Measurements from ENCODE around the gene ANTXR1. TPM values are rescaled to one million over a fixed set of nuclear protein-coding genes. Genes with fewer than 3 reads are reported as not detected.

Gene ANTXR1
- total RNA-seq, 4 donors from 2014 or later: 7.1 to 101 (median 15.8) TPM

DNA sequence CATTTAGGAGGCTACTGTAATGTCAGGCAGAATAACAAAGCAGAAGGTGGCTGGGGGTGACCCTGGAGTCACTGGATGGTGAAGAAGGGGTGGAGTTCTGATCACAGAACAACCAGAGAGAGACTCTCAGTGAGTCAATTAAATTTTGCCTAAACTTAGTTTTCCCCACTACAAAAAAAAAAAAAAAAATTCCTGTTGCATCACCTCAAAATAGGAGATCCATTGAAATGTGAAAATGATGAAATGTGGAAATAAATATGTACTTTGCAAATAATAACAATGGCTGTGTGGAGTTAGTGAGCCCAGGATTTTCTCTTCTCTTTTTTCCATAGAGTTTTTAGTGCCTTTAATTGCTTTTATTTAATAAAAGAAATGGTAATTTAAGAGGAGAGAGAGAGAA is 208.5 kb downstream of the ANTXR1 start:
- no peak overlapping the region for H3K4me3 ChIP-seq
- intact Hi-C loops (cut with DNase I; ENCODE audit: low total_unique reads): no loop called here
- no peak for DNase-seq
- no peaks in the 10 kb centered on the region for H3K27me3 ChIP-seq
- in situ Hi-C loops (cut with MboI; ENCODE audit: low pct_ligation_motif_present in 1 of 4, low pct_unique_long_range_greater_than_20kb in 1 of 4, low sequenced_read_pairs in 3 of 4): no loop called here
- H3K4me1 ChIP-seq: peaks cover 8 to 31% (median 21%) of the 10 kb centered on the region in 4 donors
- peak overlapping the region in 3 of 4 donors; percentile 63 to 74 (median 68) for H3K27ac ChIP-seq
- H3K36me3 ChIP-seq: no peaks in the 10 kb centered on the region
- no peaks in the 10 kb centered on the region for H3K9me3 ChIP-seq
- TF ChIP-seq, protein P1, sequence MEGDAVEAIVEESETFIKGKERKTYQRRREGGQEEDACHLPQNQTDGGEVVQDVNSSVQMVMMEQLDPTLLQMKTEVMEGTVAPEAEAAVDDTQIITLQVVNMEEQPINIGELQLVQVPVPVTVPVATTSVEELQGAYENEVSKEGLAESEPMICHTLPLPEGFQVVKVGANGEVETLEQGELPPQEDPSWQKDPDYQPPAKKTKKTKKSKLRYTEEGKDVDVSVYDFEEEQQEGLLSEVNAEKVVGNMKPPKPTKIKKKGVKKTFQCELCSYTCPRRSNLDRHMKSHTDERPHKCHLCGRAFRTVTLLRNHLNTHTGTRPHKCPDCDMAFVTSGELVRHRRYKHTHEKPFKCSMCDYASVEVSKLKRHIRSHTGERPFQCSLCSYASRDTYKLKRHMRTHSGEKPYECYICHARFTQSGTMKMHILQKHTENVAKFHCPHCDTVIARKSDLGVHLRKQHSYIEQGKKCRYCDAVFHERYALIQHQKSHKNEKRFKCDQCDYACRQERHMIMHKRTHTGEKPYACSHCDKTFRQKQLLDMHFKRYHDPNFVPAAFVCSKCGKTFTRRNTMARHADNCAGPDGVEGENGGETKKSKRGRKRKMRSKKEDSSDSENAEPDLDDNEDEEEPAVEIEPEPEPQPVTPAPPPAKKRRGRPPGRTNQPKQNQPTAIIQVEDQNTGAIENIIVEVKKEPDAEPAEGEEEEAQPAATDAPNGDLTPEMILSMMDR (IDR thresholded peaks at IDR 0.05): no peak
- TF ChIP-seq POLR2AphosphoS5 (IDR thresholded peaks at IDR 0.05): no peak
- TF ChIP-seq EP300 (IDR thresholded peaks at IDR 0.05; ENCODE audit: low read depth): no peak
- TF ChIP-seq POLR2A (IDR thresholded peaks at IDR 0.05): no peak

DNA sequence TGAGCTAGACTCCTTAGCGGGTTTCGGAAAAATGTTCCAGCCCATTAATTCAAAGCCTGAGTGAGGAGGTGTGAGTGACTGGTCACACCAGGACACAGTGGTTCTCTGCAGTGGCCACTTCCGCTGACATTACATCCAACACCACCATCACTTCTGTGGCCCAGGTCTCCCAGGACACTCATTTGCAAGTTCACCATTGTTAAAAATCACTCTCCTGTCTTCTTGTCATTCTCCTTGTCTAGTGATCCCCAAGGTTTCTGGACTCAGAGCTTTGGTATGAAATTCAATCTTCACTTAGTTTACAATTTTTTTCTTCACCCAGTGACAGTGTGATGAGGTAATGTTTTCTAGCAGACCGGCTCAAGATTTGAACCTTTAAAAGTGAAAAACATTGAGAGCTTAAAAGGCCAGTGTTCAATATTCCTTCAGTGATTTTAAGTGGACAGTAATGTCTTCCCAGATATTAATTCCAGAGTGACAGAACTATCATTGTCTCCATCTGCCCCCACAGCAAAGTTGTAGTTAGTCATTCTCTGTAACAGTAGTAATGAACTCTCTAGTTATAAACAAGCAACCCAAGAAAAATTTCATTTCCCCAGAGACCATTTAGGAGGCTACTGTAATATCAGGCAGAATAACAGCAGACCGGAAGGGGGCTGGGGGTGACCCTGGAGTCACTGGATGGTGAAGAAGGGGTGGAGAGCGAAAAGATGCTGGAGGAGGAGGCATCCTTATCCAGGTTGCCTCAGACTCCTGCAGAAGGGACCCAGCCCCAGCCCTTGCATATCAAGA is 209.2 kb downstream of the ANTXR1 start:
- Histone ChIP-seq H3K4me1 (peaks cover 8 to 31% (median 21%) of the 10 kb centered on the region in 4 donors), H3K27ac (peak overlapping the region; percentile 63 to 74 (median 71)), H3K9me3 (no peaks in the 10 kb centered on the region), H3K36me3 (no peaks in the 10 kb centered on the region), H3K4me3 (no peak overlapping the region), H3K27me3 (no peaks in the 10 kb centered on the region)
- no peak for DNase-seq
- intact Hi-C loops (cut with DNase I; ENCODE audit: low total_unique reads) (no loop called here), in situ Hi-C loops (cut with MboI; ENCODE audit: low pct_ligation_motif_present in 1 of 4, low pct_unique_long_range_greater_than_20kb in 1 of 4, low sequenced_read_pairs in 3 of 4) (no loop called here)
- TF ChIP-seq, protein P1 (IDR thresholded peaks at IDR 0.05): no peak
- WGBS, 2 donors (ENCODE audit: low coverage in 1 of 2): 80 to 86% methylated on average over 6 of the region's 6 CpGs

DNA sequence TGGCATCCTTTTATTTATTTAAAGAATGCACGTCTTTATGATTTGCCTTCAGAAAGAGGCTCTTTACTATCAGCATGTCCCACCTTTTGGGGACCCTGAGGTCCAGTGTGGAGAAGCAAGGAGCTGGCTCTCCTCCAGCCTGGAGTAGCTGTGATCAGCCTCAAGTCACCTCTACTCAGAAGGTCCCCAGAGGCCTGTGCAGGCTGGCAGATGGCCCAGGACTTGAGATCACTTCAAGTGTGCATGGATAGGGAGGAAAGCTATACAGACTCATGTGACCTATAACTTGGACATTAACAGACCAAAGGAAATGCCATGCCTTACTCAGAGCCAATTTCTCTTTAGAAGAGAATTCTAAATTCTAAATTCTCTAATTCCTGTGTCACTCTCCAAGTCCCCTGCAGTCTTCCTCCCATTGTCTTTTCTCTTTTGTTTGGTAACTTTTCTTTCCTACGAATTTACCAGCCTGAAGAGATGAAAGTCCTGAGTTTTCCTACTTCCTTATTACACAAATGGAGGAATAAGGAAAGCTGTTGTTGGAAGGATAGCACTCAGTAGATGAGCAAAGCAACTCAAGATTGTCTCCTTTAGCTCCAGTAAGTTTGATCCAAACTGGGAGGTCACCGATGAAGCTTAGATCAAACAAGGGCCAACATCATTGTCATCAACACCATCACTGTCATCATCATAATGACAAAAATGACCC is 210.1 kb downstream of the ANTXR1 start:
- Histone ChIP-seq H3K9me3 (no peaks in the 10 kb centered on the region), H3K36me3 (no peaks in the 10 kb centered on the region), H3K4me1 (peaks cover 8 to 31% (median 21%) of the 10 kb centered on the region in 4 donors), H3K27ac (peak overlapping the region; percentile 63 to 74 (median 71)), H3K4me3 (no peak overlapping the region), H3K27me3 (no peaks in the 10 kb centered on the region)
- TF ChIP-seq POLR2A (IDR thresholded peaks at IDR 0.05): no peak
- no peak for TF ChIP-seq POLR2AphosphoS5 (IDR thresholded peaks at IDR 0.05)
- TF ChIP-seq, protein P1 (IDR thresholded peaks at IDR 0.05): no peak
- TF ChIP-seq EP300 (IDR thresholded peaks at IDR 0.05; ENCODE audit: low read depth): no peak
- DNase-seq: peak; percentile 30
- WGBS, 2 donors (ENCODE audit: low coverage in 1 of 2): 55 to 67% methylated on average over 2 to 3 of the region's 3 CpGs
- in situ Hi-C loops (cut with MboI; ENCODE audit: low pct_ligation_motif_present in 1 of 4, low pct_unique_long_range_greater_than_20kb in 1 of 4, low sequenced_read_pairs in 3 of 4): no loop called here
- intact Hi-C loops (cut with DNase I; ENCODE audit: low total_unique reads): no loop called here

DNA sequence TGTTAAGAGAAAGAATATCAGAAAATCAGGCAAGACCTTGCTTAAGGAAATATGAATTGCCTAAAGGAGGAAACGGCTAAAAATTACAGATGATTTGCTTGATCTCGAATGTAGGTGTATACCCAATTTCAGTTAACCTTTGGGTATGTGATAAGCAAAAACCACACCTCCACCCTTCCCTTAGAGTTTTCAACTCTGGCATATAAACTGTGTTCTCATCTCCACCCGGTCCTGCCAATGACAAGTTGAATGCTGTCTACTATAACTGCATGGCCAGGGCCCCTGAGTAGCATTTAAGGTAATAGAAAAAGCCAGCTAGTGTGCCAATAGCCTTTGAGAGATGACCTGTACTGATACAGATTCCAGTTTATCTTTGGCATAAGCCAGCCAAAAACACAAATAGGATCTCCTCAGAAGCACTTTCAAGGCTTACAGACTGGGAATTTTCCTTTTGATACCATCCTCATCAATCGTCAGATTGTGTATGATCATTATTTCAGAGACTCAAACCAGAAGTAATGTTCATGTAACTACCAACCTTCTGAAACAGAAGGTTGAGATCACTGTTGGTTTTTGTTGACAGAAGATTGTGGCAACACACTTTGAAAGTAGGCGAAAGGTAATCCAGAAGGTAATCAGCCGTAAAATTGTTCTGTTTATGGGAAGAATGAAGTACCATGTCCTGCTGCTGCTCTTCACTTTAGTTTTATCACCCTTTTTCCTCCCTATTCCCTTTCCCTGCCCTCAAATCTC is 211.0 kb downstream of the ANTXR1 start:
- H3K9me3 ChIP-seq: no peaks in the 10 kb centered on the region
- no peak for DNase-seq
- no peak for TF ChIP-seq POLR2A (IDR thresholded peaks at IDR 0.05)
- TF ChIP-seq POLR2AphosphoS5 (IDR thresholded peaks at IDR 0.05): no peak
- TF ChIP-seq EP300 (IDR thresholded peaks at IDR 0.05; ENCODE audit: low read depth): no peak
- TF ChIP-seq, protein P1 (IDR thresholded peaks at IDR 0.05): no peak
- in situ Hi-C loops (cut with MboI; ENCODE audit: low pct_ligation_motif_present in 1 of 4, low pct_unique_long_range_greater_than_20kb in 1 of 4, low sequenced_read_pairs in 3 of 4) (no loop called here), intact Hi-C loops (cut with DNase I; ENCODE audit: low total_unique reads) (no loop called here)
- H3K4me1 ChIP-seq: peaks cover 8 to 31% (median 21%) of the 10 kb centered on the region in 4 donors
- H3K36me3 ChIP-seq: no peaks in the 10 kb centered on the region
- WGBS, 2 donors (ENCODE audit: low coverage in 1 of 2): 51 to 68% methylated on average over 5 to 6 of the region's 6 CpGs
- no peaks in the 10 kb centered on the region for H3K27me3 ChIP-seq
- peak overlapping the region; percentile 63 to 74 (median 71) for H3K27ac ChIP-seq
- no peak overlapping the region for H3K4me3 ChIP-seq
